ENCODE measurements around the gene MTF2.

- TF ChIP-seq, protein P1, sequence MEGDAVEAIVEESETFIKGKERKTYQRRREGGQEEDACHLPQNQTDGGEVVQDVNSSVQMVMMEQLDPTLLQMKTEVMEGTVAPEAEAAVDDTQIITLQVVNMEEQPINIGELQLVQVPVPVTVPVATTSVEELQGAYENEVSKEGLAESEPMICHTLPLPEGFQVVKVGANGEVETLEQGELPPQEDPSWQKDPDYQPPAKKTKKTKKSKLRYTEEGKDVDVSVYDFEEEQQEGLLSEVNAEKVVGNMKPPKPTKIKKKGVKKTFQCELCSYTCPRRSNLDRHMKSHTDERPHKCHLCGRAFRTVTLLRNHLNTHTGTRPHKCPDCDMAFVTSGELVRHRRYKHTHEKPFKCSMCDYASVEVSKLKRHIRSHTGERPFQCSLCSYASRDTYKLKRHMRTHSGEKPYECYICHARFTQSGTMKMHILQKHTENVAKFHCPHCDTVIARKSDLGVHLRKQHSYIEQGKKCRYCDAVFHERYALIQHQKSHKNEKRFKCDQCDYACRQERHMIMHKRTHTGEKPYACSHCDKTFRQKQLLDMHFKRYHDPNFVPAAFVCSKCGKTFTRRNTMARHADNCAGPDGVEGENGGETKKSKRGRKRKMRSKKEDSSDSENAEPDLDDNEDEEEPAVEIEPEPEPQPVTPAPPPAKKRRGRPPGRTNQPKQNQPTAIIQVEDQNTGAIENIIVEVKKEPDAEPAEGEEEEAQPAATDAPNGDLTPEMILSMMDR (IDR thresholded peaks at IDR 0.05), result no peak
- no peak for TF ChIP-seq POLR2A (IDR thresholded peaks at IDR 0.05)
Measured at GRCh38 chr1:93148001-93148400, 68.9 kb downstream of the MTF2 start.

All from uterus (tissue), 2 donors.